Smooth muscle cell (in vitro differentiated cells): ENCODE results near the gene KCNK5. TPM values are rescaled to one million over a fixed set of nuclear protein-coding genes. Genes with fewer than 3 reads are reported as not detected.

ENCODE experiments used
- DNase-seq: peaks from one replicate; lab custom pipeline; 2025; ENCODE audit not compliant: unreplicated experiment; lab: John Stamatoyannopoulos, UW
- H2AFZ ChIP-seq: fragments of 200-600 bp; sonication (generic); 2 replicates; pipeline ENCODE4 v1.6.0; 2016; ENCODE audit warnings: antibody characterized with exemption, low read depth, mild to moderate bottlenecking
- H3F3A ChIP-seq: fragments of 200-600 bp; sonication (generic); 2 replicates; pipeline ENCODE4 v1.6.0; 2017; ENCODE audit warnings: antibody characterized with exemption, low read depth
- H3K27ac ChIP-seq: fragments of 200-600 bp; sonication (generic); 2 replicates; pipeline ENCODE4 v1.5.1; 2016; ENCODE audit warnings: low read depth, mild to moderate bottlenecking
- H3K27me3 ChIP-seq: fragments of 200-600 bp; sonication (generic); 2 replicates; pipeline ENCODE4 v1.6.1; 2016; ENCODE audit warnings: low read depth, mild to moderate bottlenecking
- H3K36me3 ChIP-seq: fragments of 200-600 bp; sonication (generic); 2 replicates; pipeline ENCODE4 v1.5.1; 2016; ENCODE audit warnings: low read depth
- H3K4me1 ChIP-seq: fragments of 200-600 bp; sonication (generic); 2 replicates; pipeline ENCODE4 v1.5.1; 2016; ENCODE audit warnings: low read depth
- H3K4me2 ChIP-seq: fragments of 200-600 bp; sonication (generic); 2 replicates; pipeline ENCODE4 v1.6.0; 2016; ENCODE audit warnings: mild to moderate bottlenecking
- H3K4me3 ChIP-seq: fragments of 200-600 bp; sonication (generic); 2 replicates; pipeline ENCODE4 v1.5.1; 2016; ENCODE audit warnings: mild to moderate bottlenecking
- H3K79me2 ChIP-seq: fragments of 200-600 bp; sonication (generic); 2 replicates; pipeline ENCODE4 v1.6.0; 2016; ENCODE audit warnings: low read depth, mild to moderate bottlenecking
- H3K9ac ChIP-seq: fragments of 200-600 bp; sonication (generic); 2 replicates; pipeline ENCODE4 v1.6.0; 2016; ENCODE audit warnings: low read depth
- H3K9me3 ChIP-seq: fragments of 200-600 bp; sonication (generic); replicated peaks from 2 replicates; pipeline ENCODE4 v1.5.1; 2016; ENCODE audit warnings: low read depth
- H4K20me1 ChIP-seq: fragments of 200-600 bp; sonication (generic); 2 replicates; pipeline ENCODE4 v1.6.0; 2016; ENCODE audit warnings: low read depth
- WGBS: methylation state at CpG from one replicate; pipeline ENCODE4 v1.1.7; 2016; ENCODE audit warnings: low lambda C conversion rate; 5-methylcytosine and 5-hydroxymethylcytosine counted together
- polyA plus RNA-seq: library from polyadenylated mRNA; unstranded; fragments of >200 nt; fragmentation: Nextera tagmentation; extraction: Ambion mirVana; gene quantifications from 2 replicates; pipeline ENCODE4 v1.2.1, GENCODE V29; 2016
- total RNA-seq: library from RNA; depleted of rRNA; stranded (reverse); fragments of >200 nt; gene quantifications from 2 replicates; pipeline ENCODE4 v1.2.3, GENCODE V29; 2014
- TF ChIP-seq, protein P1 (sequence below): fragments of 200-600 bp; sonication (generic); IDR thresholded peaks from 2 replicates; pipeline ENCODE4 v1.5.1; 2017; ENCODE audit warnings: borderline replicate concordance, mild to moderate bottlenecking, antibody characterized with exemption; ENCODE audit not compliant: insufficient read depth, poor library complexity, severe bottlenecking

KCNK5 gene
- total and polyA plus RNA-seq, 2 experiments from 2014 or later = not detected

DNA sequence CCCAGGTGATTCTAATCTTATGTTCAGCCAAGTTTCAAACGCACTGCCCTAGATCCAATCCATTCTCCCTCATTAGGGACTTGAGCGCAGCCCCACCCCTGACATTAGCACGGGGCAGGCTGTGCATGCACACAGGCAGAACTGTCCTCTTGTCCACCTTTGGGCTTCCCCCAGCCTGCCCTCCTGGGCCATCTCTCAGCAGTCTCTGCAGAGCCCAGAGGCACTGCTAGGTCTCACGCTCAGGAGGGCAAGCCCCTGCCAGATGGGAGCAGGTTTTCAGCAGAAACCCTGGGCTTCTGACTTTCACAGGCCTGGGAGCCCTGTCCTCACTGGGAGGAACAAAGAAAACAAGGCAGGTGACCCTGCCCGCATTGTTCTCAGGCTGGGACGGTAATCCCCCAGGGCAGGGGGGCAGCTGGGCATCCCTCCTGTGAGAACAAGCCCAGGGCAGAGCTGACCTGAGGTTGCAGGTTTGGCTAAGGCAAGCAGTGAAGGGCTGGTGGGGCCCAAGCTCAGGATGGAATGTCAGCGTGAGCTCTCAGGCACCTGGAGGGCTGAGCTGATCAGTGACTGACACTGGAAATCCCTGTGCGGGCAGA is 24.5 kb downstream of the KCNK5 start:
- H4K20me1 ChIP-seq = no peaks in the 10 kb centered on the region
- peaks cover 19% of the 10 kb centered on the region for H3K4me1 ChIP-seq
- H3K4me2 ChIP-seq = no peak overlapping the region
- WGBS = 92% methylated on average over 8 of the region's 8 CpGs
- H3K27ac ChIP-seq = no peak overlapping the region
- DNase-seq = no peak
- TF ChIP-seq, protein P1, sequence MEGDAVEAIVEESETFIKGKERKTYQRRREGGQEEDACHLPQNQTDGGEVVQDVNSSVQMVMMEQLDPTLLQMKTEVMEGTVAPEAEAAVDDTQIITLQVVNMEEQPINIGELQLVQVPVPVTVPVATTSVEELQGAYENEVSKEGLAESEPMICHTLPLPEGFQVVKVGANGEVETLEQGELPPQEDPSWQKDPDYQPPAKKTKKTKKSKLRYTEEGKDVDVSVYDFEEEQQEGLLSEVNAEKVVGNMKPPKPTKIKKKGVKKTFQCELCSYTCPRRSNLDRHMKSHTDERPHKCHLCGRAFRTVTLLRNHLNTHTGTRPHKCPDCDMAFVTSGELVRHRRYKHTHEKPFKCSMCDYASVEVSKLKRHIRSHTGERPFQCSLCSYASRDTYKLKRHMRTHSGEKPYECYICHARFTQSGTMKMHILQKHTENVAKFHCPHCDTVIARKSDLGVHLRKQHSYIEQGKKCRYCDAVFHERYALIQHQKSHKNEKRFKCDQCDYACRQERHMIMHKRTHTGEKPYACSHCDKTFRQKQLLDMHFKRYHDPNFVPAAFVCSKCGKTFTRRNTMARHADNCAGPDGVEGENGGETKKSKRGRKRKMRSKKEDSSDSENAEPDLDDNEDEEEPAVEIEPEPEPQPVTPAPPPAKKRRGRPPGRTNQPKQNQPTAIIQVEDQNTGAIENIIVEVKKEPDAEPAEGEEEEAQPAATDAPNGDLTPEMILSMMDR = no peak
- no peak overlapping the region for H2AFZ ChIP-seq
- no peaks in the 10 kb centered on the region for H3K9me3 ChIP-seq
- no peaks in the 10 kb centered on the region for H3F3A ChIP-seq
- H3K4me3 ChIP-seq = no peak overlapping the region
- no peaks in the 10 kb centered on the region for H3K79me2 ChIP-seq
- no peaks in the 10 kb centered on the region for H3K27me3 ChIP-seq
- no peak overlapping the region for H3K9ac ChIP-seq
- no peaks in the 10 kb centered on the region for H3K36me3 ChIP-seq

GRCh38 chr6:39204160-39204495 is 25.1 kb downstream of the KCNK5 start:
- Histone ChIP-seq H3K4me3 (no peak overlapping the region), H3K9me3 (no peaks in the 10 kb centered on the region), H4K20me1 (no peaks in the 10 kb centered on the region), H3K9ac (no peak overlapping the region), H3K27me3 (no peaks in the 10 kb centered on the region), H3F3A (no peaks in the 10 kb centered on the region), H2AFZ (no peak overlapping the region), H3K4me2 (no peak overlapping the region), H3K4me1 (peaks cover 17% of the 10 kb centered on the region), H3K36me3 (no peaks in the 10 kb centered on the region), H3K79me2 (no peaks in the 10 kb centered on the region), H3K27ac (no peak overlapping the region)
- TF ChIP-seq, protein P1 = no peak
- DNase-seq = no peak
- WGBS = 85% methylated on average over 4 of the region's 4 CpGs

DNA sequence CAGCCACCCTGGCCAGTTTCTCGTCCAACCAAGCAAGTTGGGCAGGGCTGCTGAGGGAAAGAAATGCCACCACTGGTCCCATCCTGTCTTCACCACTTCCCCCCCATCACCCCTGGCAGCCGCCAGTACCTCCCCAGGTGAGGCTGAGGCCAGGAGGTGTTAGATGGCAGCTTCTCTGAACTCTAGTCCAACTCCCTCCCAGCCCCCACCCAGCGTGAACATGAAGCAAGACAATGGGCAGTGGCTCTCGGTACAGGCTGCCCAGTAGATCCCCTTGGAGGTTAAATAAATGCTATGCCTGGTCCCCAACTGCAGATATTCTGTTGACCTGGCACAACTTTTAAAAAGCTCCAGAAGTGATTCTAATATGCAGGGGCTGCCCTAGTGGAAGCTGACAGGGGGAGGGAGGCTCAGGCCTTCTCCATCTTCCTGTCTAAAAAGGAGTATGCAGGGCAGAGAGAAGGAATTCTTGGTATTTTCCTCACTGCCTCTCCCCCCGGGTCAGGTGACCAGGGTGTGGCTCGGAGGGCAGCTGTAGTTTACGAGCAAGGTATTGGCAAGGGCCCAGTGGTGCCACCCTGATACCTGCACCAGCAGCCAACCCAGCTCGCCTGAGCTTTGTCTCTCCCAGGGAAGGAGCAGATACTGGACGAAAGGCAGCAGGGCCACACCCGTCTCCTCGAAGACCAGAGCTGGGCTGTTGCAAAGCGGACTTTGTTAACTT is 25.7 kb downstream of the KCNK5 start:
- H3K9ac ChIP-seq = no peak overlapping the region
- WGBS = 65% methylated on average over 12 of the region's 12 CpGs
- H3K4me1 ChIP-seq = peaks cover 16% of the 10 kb centered on the region
- DNase-seq = no peak
- no peak overlapping the region for H2AFZ ChIP-seq
- H3K4me2 ChIP-seq = no peak overlapping the region
- no peaks in the 10 kb centered on the region for H3K27me3 ChIP-seq
- H4K20me1 ChIP-seq = no peaks in the 10 kb centered on the region
- no peak overlapping the region for H3K27ac ChIP-seq
- H3F3A ChIP-seq = no peaks in the 10 kb centered on the region
- H3K9me3 ChIP-seq = no peaks in the 10 kb centered on the region
- no peaks in the 10 kb centered on the region for H3K79me2 ChIP-seq
- TF ChIP-seq, protein P1 = no peak
- H3K36me3 ChIP-seq = no peaks in the 10 kb centered on the region
- H3K4me3 ChIP-seq = no peak overlapping the region

DNA sequence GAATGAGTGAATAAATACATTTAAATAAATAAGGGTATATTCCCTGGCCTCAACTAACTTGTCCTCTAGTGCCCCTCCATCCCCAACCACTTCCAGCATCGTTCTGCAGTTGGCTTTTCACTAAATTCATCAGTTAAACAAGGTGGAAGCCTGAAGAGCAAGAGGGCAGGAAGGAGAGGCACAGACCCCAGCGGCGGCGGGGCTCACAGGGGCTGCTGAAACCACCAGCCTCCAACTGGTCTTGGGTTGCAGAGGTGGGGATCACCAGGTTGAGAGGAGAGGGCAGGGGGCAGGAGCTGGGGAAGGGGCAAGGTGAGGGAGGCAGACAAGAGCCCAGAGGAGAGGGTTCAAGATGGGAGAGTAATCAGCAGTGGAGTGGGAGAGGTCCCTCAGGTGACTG is 27.1 kb downstream of the KCNK5 start:
- H4K20me1 ChIP-seq = no peaks in the 10 kb centered on the region
- no peaks in the 10 kb centered on the region for H3F3A ChIP-seq
- TF ChIP-seq, protein P1 = no peak
- no peaks in the 10 kb centered on the region for H3K9me3 ChIP-seq
- H3K79me2 ChIP-seq = no peaks in the 10 kb centered on the region
- no peaks in the 10 kb centered on the region for H3K27me3 ChIP-seq
- peaks cover 16% of the 10 kb centered on the region for H3K4me1 ChIP-seq
- no peak overlapping the region for H3K4me2 ChIP-seq
- no peaks in the 10 kb centered on the region for H3K36me3 ChIP-seq
- H3K9ac ChIP-seq = no peak overlapping the region
- H3K4me3 ChIP-seq = no peak overlapping the region
- no peak overlapping the region for H3K27ac ChIP-seq
- H2AFZ ChIP-seq = no peak overlapping the region
- 93% methylated on average over 4 of the region's 4 CpGs for WGBS
- DNase-seq = no peak
